Thymus (tissue), 14 donors: ENCODE data around the gene ZNF664. TPM values are rescaled to one million over a fixed set of nuclear protein-coding genes. Genes with fewer than 3 reads are reported as not detected.

Source experiments
- DNase-seq, 9 donors: peaks; one replicate each; pipeline ENCODE4 v3.0.0-alpha.2; 2013; ENCODE audit warnings: low spot score in 9 of 9, low read depth in 6 of 9, missing footprints in 1 of 9
- H3K27ac ChIP-seq, 2 donors: one replicate each; pipeline ENCODE4 v1.5.1; 2013; ENCODE audit warnings: control low read depth in 1 of 2, low read depth in 1 of 2, low read length in 1 of 2, mild to moderate bottlenecking in 1 of 2, moderate library complexity in 1 of 2
- H3K27me3 ChIP-seq, 2 donors: one replicate each; pipeline ENCODE4 v1.5.1; 2013; ENCODE audit warnings: low read length in 1 of 2; ENCODE audit not compliant: control insufficient read depth in 2 of 2, insufficient read depth in 1 of 2
- H3K36me3 ChIP-seq, 2 donors: one replicate each; pipeline ENCODE4 v1.5.1; 2013; ENCODE audit warnings: low read length in 1 of 2, mild to moderate bottlenecking in 1 of 2, moderate library complexity in 1 of 2; ENCODE audit not compliant: control insufficient read depth in 2 of 2, insufficient read depth in 2 of 2
- H3K4me1 ChIP-seq, 2 donors: one replicate each; pipeline ENCODE4 v1.5.1; 2013; ENCODE audit warnings: low read length in 2 of 2; ENCODE audit not compliant: control insufficient read depth in 2 of 2, insufficient read depth in 2 of 2
- H3K4me3 ChIP-seq, 2 donors: one replicate each; pipeline ENCODE4 v1.5.1; 2013; ENCODE audit warnings: low read length in 2 of 2, control low read depth in 1 of 2, mild to moderate bottlenecking in 1 of 2
- H3K9me3 ChIP-seq, 2 donors: one replicate each; pipeline ENCODE4 v1.5.1; 2013; ENCODE audit warnings: low read length in 1 of 2, mild to moderate bottlenecking in 1 of 2; ENCODE audit not compliant: control insufficient read depth in 2 of 2, insufficient read depth in 1 of 2
- WGBS: extraction: QIAGEN DNeasy Blood & Tissue Kit; methylation state at CpG from one replicate; pipeline ENCODE4 v1.1.7; 2013; 5-methylcytosine and 5-hydroxymethylcytosine counted together
- long read RNA-seq, 10 donors: transcript quantifications; one replicate each; lab custom pipeline, GENCODE V29; 2026
- polyA plus RNA-seq: library from polyadenylated mRNA; stranded (reverse); fragments of 200-250 nt; gene quantifications from one replicate; pipeline ENCODE4 v1.2.3, GENCODE V29; 2013
- total RNA-seq: library from RNA; stranded (reverse); fragments of 120-200 nt; gene quantifications from one replicate; pipeline ENCODE4 v1.2.4, GENCODE V29; 2013
- donor health status: healthy.

The ZNF664 gene
- total RNA-seq: 26.0 TPM
- 36.0 TPM for polyA plus RNA-seq
- long read RNA-seq, donor 1: 0 reads
- long read RNA-seq, donor 2: 0 reads
- long read RNA-seq, donor 3, full-length matches to known transcripts: 19 of 36 reads
- long read RNA-seq, donor 3, partial matches to known transcripts: 17 of 36 reads
- long read RNA-seq, donor 3, other reads (novel, unspliced or antisense): 0 of 36 reads
- long read RNA-seq, donor 4, full-length matches to known transcripts: 9 of 9 reads
- long read RNA-seq, donor 4, partial matches to known transcripts: 0 of 9 reads
- long read RNA-seq, donor 4, other reads (novel, unspliced or antisense): 0 of 9 reads
- long read RNA-seq, donor 5, full-length matches to known transcripts: 29 of 66 reads
- long read RNA-seq, donor 5, partial matches to known transcripts: 37 of 66 reads
- long read RNA-seq, donor 5, other reads (novel, unspliced or antisense): 0 of 66 reads
- long read RNA-seq, donor 6, full-length matches to known transcripts: 14 of 14 reads
- long read RNA-seq, donor 6, partial matches to known transcripts: 0 of 14 reads
- long read RNA-seq, donor 6, other reads (novel, unspliced or antisense): 0 of 14 reads
- long read RNA-seq, donor 7, full-length matches to known transcripts: 17 of 17 reads
- long read RNA-seq, donor 7, partial matches to known transcripts: 0 of 17 reads
- long read RNA-seq, donor 7, other reads (novel, unspliced or antisense): 0 of 17 reads
- long read RNA-seq, donor 8, full-length matches to known transcripts: 7 of 7 reads
- long read RNA-seq, donor 8, partial matches to known transcripts: 0 of 7 reads
- long read RNA-seq, donor 8, other reads (novel, unspliced or antisense): 0 of 7 reads
- long read RNA-seq, donor 9, full-length matches to known transcripts: 10 of 10 reads
- long read RNA-seq, donor 9, partial matches to known transcripts: 0 of 10 reads
- long read RNA-seq, donor 9, other reads (novel, unspliced or antisense): 0 of 10 reads
- long read RNA-seq, donor 10, full-length matches to known transcripts: 13 of 20 reads
- long read RNA-seq, donor 10, partial matches to known transcripts: 0 of 20 reads
- long read RNA-seq, donor 10, other reads (novel, unspliced or antisense): 7 of 20 reads

GRCh38 chr12:123972457-123973401 is at the start of gene ZNF664, which contains the start of gene CCDC92:
ZNF664 (plus strand) TSS chr12:123973215; CDS start chr12:124012145, 38,930 bp downstream.
CCDC92 (minus strand) TSS chr12:123972831; CDS start chr12:123944305, 28,526 bp downstream.
- H3K9me3 ChIP-seq: peaks cover 0 to 4% of the 10 kb centered on the region in 2 donors
- peaks cover 0 to 13% of the 10 kb centered on the region in 2 donors for H3K36me3 ChIP-seq
- peaks cover 0 to 2% of the 10 kb centered on the region in 2 donors for H3K27me3 ChIP-seq
- peaks cover 8 to 11% of the 10 kb centered on the region in 2 donors for H3K4me1 ChIP-seq
- H3K4me3 ChIP-seq: peak within 1 kb of the TSS; percentile 62 to 95
- WGBS: under 1% methylated on average over 138 of the region's 138 CpGs
- DNase-seq: peak; percentile 41 to 93 (median 86)
- peak within 1 kb of the TSS; percentile 57 to 79 for H3K27ac ChIP-seq

- Histone ChIP-seq H3K4me1 (peaks cover 21 to 37% of the 10 kb centered on the region in 2 donors), H3K36me3 (no peaks in the 10 kb centered on the region), H3K27ac (no peak overlapping the region), H3K4me3 (no peak overlapping the region), H3K27me3 (no peaks in the 10 kb centered on the region), H3K9me3 (no peaks in the 10 kb centered on the region)
- DNase-seq: no peak
- WGBS: 92% methylated on average over 7 of the region's 7 CpGs
Observed at GRCh38 chr12:123923927-123924326, 49.1 kb upstream of the ZNF664 start.

GRCh38 chr12:123924539-123924938 is 48.5 kb upstream of the ZNF664 start:
- Histone ChIP-seq H3K36me3 (no peaks in the 10 kb centered on the region), H3K4me1 (peaks cover 27 to 43% of the 10 kb centered on the region in 2 donors), H3K4me3 (no peak overlapping the region), H3K27ac (no peak overlapping the region), H3K27me3 (no peaks in the 10 kb centered on the region), H3K9me3 (no peaks in the 10 kb centered on the region)
- DNase-seq: no peak
- WGBS: 98% methylated on average over 4 of the region's 4 CpGs

DNA sequence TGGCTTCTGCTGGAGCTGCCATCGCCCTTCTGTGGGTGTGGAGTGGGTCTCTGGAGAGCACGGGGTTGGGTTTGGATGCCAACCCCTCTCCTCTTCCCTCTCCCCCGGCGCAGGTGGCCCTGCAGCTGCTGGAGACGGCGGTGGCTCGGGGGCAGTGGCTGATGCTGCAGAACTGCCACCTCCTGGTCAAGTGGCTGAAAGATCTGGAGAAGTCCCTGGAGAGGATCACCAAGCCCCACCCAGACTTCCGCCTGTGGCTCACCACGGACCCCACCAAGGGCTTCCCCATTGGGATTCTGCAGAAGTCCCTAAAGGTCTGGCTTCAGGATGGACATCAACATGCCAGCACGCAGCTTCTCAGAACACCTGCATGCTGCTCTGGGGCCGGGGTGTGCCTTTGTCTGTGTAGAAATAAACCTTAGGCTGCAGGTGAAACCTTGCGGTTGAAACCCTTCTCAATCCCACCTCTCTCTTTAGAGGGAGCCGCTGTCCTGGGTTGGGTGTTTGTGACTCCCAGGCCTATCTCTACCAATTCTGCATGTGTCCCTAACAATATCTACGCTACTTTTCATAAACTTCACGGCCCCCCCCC is 44.6 kb upstream of the ZNF664 start:
- H3K27me3 ChIP-seq: no peaks in the 10 kb centered on the region
- WGBS: 76% methylated on average over 15 of the region's 15 CpGs
- no peaks in the 10 kb centered on the region for H3K9me3 ChIP-seq
- H3K27ac ChIP-seq: no peak overlapping the region
- H3K4me3 ChIP-seq: no peak overlapping the region
- no peaks in the 10 kb centered on the region for H3K36me3 ChIP-seq
- H3K4me1 ChIP-seq: peaks cover 53 to 61% of the 10 kb centered on the region in 2 donors
- no peak for DNase-seq

- DNase-seq: no peak
- WGBS: 90% methylated on average over 7 of the region's 7 CpGs
- H3K4me1 ChIP-seq: peaks cover 58 to 66% of the 10 kb centered on the region in 2 donors
- peak overlapping the region in 1 of 2 donors; percentile 92 for H3K27ac ChIP-seq
- no peaks in the 10 kb centered on the region for H3K27me3 ChIP-seq
- H3K9me3 ChIP-seq: no peaks in the 10 kb centered on the region
- no peaks in the 10 kb centered on the region for H3K36me3 ChIP-seq
- no peak overlapping the region for H3K4me3 ChIP-seq
Observed at GRCh38 chr12:123928897-123929296, 44.1 kb upstream of the ZNF664 start.

GRCh38 chr12:123929946-123930583 is 43.0 kb upstream of the ZNF664 start:
- Histone ChIP-seq H3K9me3 (no peaks in the 10 kb centered on the region), H3K4me3 (no peak overlapping the region), H3K36me3 (no peaks in the 10 kb centered on the region), H3K27ac (peak overlapping the region; percentile 80 to 92), H3K27me3 (no peaks in the 10 kb centered on the region), H3K4me1 (peaks cover 70 to 78% of the 10 kb centered on the region in 2 donors)
- WGBS: 76% methylated on average over 9 of the region's 9 CpGs
- peak; percentile 50 to 90 (median 73) for DNase-seq

DNA sequence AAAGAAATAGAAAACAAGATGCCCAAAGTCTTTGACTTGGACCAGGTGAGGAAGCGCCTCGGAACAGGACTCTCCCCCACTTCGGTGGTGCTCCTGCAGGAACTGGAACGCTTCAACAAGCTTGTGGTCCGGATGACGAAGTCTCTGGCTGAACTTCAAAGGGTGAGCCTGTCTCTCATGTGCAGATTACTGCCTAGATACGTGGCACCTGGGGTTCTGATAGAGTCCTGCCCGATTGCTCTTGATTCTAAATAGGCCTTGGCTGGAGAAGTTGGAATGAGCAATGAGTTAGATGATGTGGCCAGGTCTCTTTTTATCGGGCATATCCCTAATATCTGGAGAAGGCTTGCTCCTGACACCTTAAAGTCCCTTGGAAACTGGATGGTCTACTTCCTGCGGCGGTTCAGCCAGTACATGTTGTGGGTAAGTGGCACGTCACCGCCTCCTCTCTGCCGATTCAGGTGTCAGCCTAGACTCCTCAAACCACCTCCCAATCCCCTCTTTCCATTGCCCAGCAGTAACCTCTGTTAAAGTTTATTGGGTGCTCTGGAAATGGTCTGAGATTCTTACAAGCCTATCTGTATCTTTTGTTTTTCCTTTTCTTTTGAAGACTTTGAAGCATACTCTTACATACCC is 41.2 kb upstream of the ZNF664 start:
- peak overlapping the region in 1 of 2 donors; percentile 24 for H3K4me3 ChIP-seq
- H3K36me3 ChIP-seq: peaks cover 4 to 10% of the 10 kb centered on the region in 2 donors
- H3K9me3 ChIP-seq: no peaks in the 10 kb centered on the region
- peak overlapping the region; percentile 50 to 82 for H3K27ac ChIP-seq
- H3K27me3 ChIP-seq: no peaks in the 10 kb centered on the region
- 41% methylated on average over 14 of the region's 14 CpGs for WGBS
- peak; percentile 52 to 86 (median 68) for DNase-seq
- peaks cover 71 to 83% of the 10 kb centered on the region in 2 donors for H3K4me1 ChIP-seq
